Fibroblast of lung (primary cell): ENCODE data around the gene PRDM11. TPM values are rescaled to one million over a fixed set of nuclear protein-coding genes. Genes with fewer than 3 reads are reported as not detected.

Experiments
- DNase-seq, 2 donors: peaks; one replicate each; pipeline versions ENCODE4 v3.0.0 to v3.0.0-alpha.2; 2010; ENCODE audit warnings: low read depth in 2 of 2
- H2AFZ ChIP-seq: 2 replicates; pipeline ENCODE4 v1.5.1; 2012; ENCODE audit warnings: low read length, control low read depth, inconsistent platforms
- H3K27ac ChIP-seq: 2 replicates; pipeline ENCODE4 v1.5.1; 2011; ENCODE audit warnings: low read length, control low read depth; ENCODE audit not compliant: insufficient read depth
- H3K27me3 ChIP-seq: 2 replicates; pipeline ENCODE4 v1.5.1; 2011; ENCODE audit warnings: mild to moderate bottlenecking, low read length; ENCODE audit not compliant: control insufficient read depth, insufficient read depth
- H3K36me3 ChIP-seq: 2 replicates; pipeline ENCODE4 v1.5.1; 2011; ENCODE audit warnings: low read length; ENCODE audit not compliant: control insufficient read depth, insufficient read depth
- H3K4me1 ChIP-seq: 2 replicates; pipeline ENCODE4 v1.5.1; 2011; ENCODE audit warnings: low read length; ENCODE audit not compliant: control insufficient read depth, insufficient read depth; ENCODE audit errors: extremely low read depth
- H3K4me2 ChIP-seq: 2 replicates; pipeline ENCODE4 v1.5.1; 2011; ENCODE audit warnings: low read length, control low read depth; ENCODE audit not compliant: insufficient read depth; ENCODE audit errors: extremely low read depth
- H3K4me3 ChIP-seq, 4 experiments: fragments of 200-600 bp in 1 of 4; sonication (generic) in 1 of 4; replicated peaks in 1 of 4; 2 replicates each; pipeline ENCODE4 v1.5.1; 2011 to 2016; ENCODE audit warnings: low read length in 4 of 4, low read depth in 3 of 4, mild to moderate bottlenecking in 3 of 4, control low read depth in 2 of 4, inconsistent platforms in 1 of 4, mixed read lengths in 1 of 4; ENCODE audit not compliant: insufficient read depth in 1 of 4; ENCODE audit errors: control extremely low read depth in 1 of 4
- H3K79me2 ChIP-seq: 2 replicates; pipeline ENCODE4 v1.5.1; 2012; ENCODE audit warnings: mild to moderate bottlenecking, low read length, inconsistent platforms; ENCODE audit not compliant: control insufficient read depth, insufficient read depth
- H3K9ac ChIP-seq: 2 replicates; pipeline ENCODE4 v1.5.1; 2011; ENCODE audit warnings: mild to moderate bottlenecking, low read length, control low read depth; ENCODE audit not compliant: insufficient read depth
- H3K9me3 ChIP-seq: 2 replicates; pipeline ENCODE4 v1.5.1; 2012; ENCODE audit warnings: low read depth, low read length; ENCODE audit not compliant: control insufficient read depth, insufficient read depth
- H4K20me1 ChIP-seq: 2 replicates; pipeline ENCODE4 v1.5.1; 2011; ENCODE audit warnings: low read length; ENCODE audit not compliant: control insufficient read depth, insufficient read depth; ENCODE audit errors: extremely low read depth
- EZH2 ChIP-seq: IDR thresholded peaks from 2 replicates; pipeline ENCODE4 v1.5.1; 2012; ENCODE audit warnings: low read length, control low read depth, mild to moderate bottlenecking; ENCODE audit errors: missing control alignments
- polyA plus RNA-seq, 2 donors: library from polyadenylated mRNA; depleted of rRNA in 1 of 2; stranded (reverse) in 1 of 2; unstranded in 1 of 2; fragments of >200 nt; gene quantifications; 2 replicates each; pipeline ENCODE4 v1.2.1, GENCODE V29; 2011 to 2012; ENCODE audit warnings: missing spikeins in 1 of 2
- total RNA-seq: library from RNA; depleted of rRNA; stranded (reverse); fragments of >200 nt; gene quantifications from 2 replicates; pipeline ENCODE4 v1.2.1, GENCODE V29; 2014
- TF ChIP-seq, protein P1 (sequence below), 2 donors: IDR thresholded peaks in 1 of 2; conservative IDR thresholded peaks in 1 of 2; 1 replicate in 1 of 2; 2 replicates in 1 of 2; pipeline ENCODE4 v1.5.1; 2011 to 2012; ENCODE audit warnings: low read length in 2 of 2, control low read depth in 1 of 2, inconsistent platforms in 1 of 2, low read depth in 1 of 2, mild to moderate bottlenecking in 1 of 2

PRDM11 gene
- total and polyA plus RNA-seq, 2 donors (not counting 1 experiment from before 2014, with no cell fraction given) = 3.1 to 4.0 TPM

DNA sequence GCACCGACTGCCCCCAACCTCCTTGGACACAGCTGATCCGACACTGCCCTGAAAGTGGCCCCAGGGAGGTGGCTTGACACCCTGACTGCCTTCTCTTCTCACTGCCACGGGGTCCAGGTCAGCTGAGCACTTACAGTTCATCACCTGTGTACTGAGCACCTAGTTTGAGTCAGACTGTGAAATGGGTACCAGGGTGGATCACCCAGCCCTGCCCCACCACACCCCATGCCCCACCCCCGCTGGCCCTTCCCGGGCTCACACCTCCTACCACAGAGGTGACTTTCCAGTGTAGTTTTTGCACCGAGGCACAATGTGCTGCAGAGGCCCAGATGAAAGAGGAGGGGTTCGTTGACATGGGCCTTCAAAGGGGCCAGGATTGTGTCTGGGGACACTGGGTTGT lies 59.5 kb downstream of the PRDM11 start:
- no peak for DNase-seq
- Histone ChIP-seq H3K4me1 (no peaks in the 10 kb centered on the region), H3K9me3 (no peaks in the 10 kb centered on the region), H3K27me3 (no peaks in the 10 kb centered on the region), H3K9ac (no peak overlapping the region), H3K4me2 (no peak overlapping the region), H3K27ac (no peak overlapping the region), H3K79me2 (no peaks in the 10 kb centered on the region), H2AFZ (no peak overlapping the region), H3K36me3 (no peaks in the 10 kb centered on the region), H3K4me3 (no peak overlapping the region), H4K20me1 (no peaks in the 10 kb centered on the region)
- TF ChIP-seq, protein P1, sequence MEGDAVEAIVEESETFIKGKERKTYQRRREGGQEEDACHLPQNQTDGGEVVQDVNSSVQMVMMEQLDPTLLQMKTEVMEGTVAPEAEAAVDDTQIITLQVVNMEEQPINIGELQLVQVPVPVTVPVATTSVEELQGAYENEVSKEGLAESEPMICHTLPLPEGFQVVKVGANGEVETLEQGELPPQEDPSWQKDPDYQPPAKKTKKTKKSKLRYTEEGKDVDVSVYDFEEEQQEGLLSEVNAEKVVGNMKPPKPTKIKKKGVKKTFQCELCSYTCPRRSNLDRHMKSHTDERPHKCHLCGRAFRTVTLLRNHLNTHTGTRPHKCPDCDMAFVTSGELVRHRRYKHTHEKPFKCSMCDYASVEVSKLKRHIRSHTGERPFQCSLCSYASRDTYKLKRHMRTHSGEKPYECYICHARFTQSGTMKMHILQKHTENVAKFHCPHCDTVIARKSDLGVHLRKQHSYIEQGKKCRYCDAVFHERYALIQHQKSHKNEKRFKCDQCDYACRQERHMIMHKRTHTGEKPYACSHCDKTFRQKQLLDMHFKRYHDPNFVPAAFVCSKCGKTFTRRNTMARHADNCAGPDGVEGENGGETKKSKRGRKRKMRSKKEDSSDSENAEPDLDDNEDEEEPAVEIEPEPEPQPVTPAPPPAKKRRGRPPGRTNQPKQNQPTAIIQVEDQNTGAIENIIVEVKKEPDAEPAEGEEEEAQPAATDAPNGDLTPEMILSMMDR (conservative IDR thresholded peaks at IDR 0.05 in 1 of 2, IDR thresholded peaks at IDR 0.05 in 1 of 2; ENCODE audit: low read depth in 1 of 2, low read length in 2 of 2) = no peak
- no peak for TF ChIP-seq EZH2

DNA sequence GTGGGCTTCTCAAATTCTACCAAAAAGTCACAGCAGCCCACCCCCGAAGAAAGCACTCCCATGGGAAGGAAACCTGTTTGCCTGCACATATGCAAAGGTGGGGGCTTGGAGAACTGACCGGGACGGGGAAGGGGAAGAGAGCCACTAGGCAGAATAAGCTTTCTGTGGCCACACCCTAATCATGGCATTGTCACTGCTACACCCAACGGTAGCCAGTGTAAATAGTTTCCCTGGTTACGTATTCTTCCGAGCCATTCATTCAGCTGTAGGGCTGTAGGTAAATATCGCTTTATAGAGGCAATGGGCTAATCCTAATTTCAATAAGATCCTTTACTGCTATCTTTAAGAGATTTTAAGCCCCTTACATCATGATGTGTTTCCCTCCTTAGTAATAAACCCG lies 61.7 kb downstream of the PRDM11 start:
- no peaks in the 10 kb centered on the region for H3K9me3 ChIP-seq
- no peak overlapping the region for H3K9ac ChIP-seq
- no peak overlapping the region for H3K4me3 ChIP-seq
- H3K4me1 ChIP-seq = no peaks in the 10 kb centered on the region
- DNase-seq = no peak
- H2AFZ ChIP-seq = no peak overlapping the region
- no peak overlapping the region for H3K27ac ChIP-seq
- no peak overlapping the region for H3K4me2 ChIP-seq
- TF ChIP-seq, protein P1 (conservative IDR thresholded peaks at IDR 0.05 in 1 of 2, IDR thresholded peaks at IDR 0.05 in 1 of 2; ENCODE audit: low read depth in 1 of 2, low read length in 2 of 2) = no peak
- no peak for TF ChIP-seq EZH2
- H3K27me3 ChIP-seq = no peaks in the 10 kb centered on the region
- no peaks in the 10 kb centered on the region for H3K79me2 ChIP-seq
- no peaks in the 10 kb centered on the region for H3K36me3 ChIP-seq
- no peaks in the 10 kb centered on the region for H4K20me1 ChIP-seq

DNA sequence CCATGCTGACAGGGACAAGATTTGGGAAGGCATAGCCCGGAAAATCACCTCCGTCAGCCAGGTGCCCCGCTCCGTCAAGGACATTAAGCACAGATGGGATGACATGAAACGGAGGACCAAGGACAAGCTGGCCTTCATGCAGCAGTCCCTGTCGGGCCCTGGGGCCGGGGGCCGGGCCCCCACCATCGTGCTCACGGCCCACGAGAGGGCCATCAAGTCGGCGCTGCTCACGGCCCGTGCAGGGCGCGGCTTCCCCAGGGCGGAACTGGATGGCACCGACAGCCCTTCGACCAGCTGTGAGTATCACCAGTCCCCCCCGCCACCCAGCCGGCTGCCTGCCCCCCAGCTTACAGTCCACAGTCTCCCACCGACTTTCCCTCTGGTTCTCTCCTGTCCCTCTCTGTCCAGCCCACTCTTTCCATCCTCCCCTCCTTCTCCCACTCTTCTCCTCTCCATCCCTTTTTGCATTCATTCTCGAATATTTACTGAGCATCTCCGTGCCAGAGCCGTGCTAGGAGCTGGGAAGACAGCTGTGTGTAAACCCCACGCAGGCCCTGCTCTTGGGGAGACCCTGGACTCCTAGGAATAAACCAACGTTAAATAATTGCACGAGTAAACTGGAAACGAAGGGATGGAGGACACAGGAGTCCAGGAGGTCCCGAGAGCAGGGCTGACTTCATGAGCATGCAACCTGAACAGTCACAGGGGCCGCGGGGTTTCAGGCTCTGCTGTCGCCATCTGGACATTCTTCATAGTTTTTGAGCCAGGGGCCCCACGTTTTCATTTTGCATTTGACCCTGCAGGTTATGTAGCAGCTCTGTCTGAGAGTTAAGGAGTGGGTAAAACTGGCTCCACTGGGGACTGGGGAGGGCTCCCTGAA lies 62.8 kb downstream of the PRDM11 start:
- Histone ChIP-seq H3K36me3 (no peaks in the 10 kb centered on the region), H3K9me3 (no peaks in the 10 kb centered on the region), H3K27ac (no peak overlapping the region), H4K20me1 (no peaks in the 10 kb centered on the region), H3K27me3 (no peaks in the 10 kb centered on the region), H3K4me2 (no peak overlapping the region), H3K9ac (no peak overlapping the region), H2AFZ (no peak overlapping the region), H3K4me1 (no peaks in the 10 kb centered on the region), H3K79me2 (no peaks in the 10 kb centered on the region), H3K4me3 (no peak overlapping the region)
- DNase-seq = no peak
- TF ChIP-seq, protein P1 (conservative IDR thresholded peaks at IDR 0.05 in 1 of 2, IDR thresholded peaks at IDR 0.05 in 1 of 2; ENCODE audit: low read depth in 1 of 2, low read length in 2 of 2) = no peak
- TF ChIP-seq EZH2 = no peak
